Activated CD8-positive, alpha-beta T cell treated with anti-CD3 and anti-CD28 coated beads for 36 hours (primary cell): ENCODE measurements around the gene ABCA12. TPM values are rescaled to one million over a fixed set of nuclear protein-coding genes. Genes with fewer than 3 reads are reported as not detected.

ENCODE experiments used
- ATAC-seq: fragments of 200-7000 bp; cut with Tn5 transposase; one replicate; pipeline ENCODE4 v1.10.0; 2021; ENCODE audit warnings: mild to moderate bottlenecking, moderate library complexity
- CTCF ChIA-PET: fragments of 350-600 bp; sonication (Branson Sonifier 250); formaldehyde crosslinking; loops from one replicate; lab custom pipeline; 2021; ENCODE audit warnings: antibody characterized with exemption; lab: Charles Lee
- POLR2A ChIA-PET: fragments of 350-600 bp; sonication (Branson Sonifier 250); formaldehyde crosslinking; loops from one replicate; lab custom pipeline; 2021; ENCODE audit warnings: antibody characterized with exemption; lab: Charles Lee
- DNase-seq: peaks from one replicate; pipeline ENCODE4 v3.0.0-alpha.2; 2020
- H3K27ac Mint-ChIP-seq: one replicate; pipeline ENCODE4 v1.8.0; 2021; ENCODE audit warnings: mild to moderate bottlenecking, mixed read lengths
- H3K27me3 Mint-ChIP-seq: one replicate; pipeline ENCODE4 v1.8.0; 2021; ENCODE audit warnings: mixed read lengths
- H3K36me3 Mint-ChIP-seq: one replicate; pipeline ENCODE4 v1.8.0; 2021; ENCODE audit warnings: low read depth, mixed read lengths
- H3K4me1 Mint-ChIP-seq: one replicate; pipeline ENCODE4 v1.8.0; 2021; ENCODE audit warnings: low read depth, mixed read lengths
- H3K4me3 Mint-ChIP-seq: one replicate; pipeline ENCODE4 v1.8.0; 2021; ENCODE audit warnings: mild to moderate bottlenecking, moderate library complexity, mixed read lengths
- H3K9me3 Mint-ChIP-seq: one replicate; pipeline ENCODE4 v1.8.0; 2021; ENCODE audit warnings: mixed read lengths
- CTCF ChIP-seq: fragments of 200-600 bp; IDR thresholded peaks from one replicate; pipeline ENCODE4 v1.8.0; 2022; ENCODE audit warnings: antibody characterized with exemption, mild to moderate bottlenecking
- intact Hi-C: fragments of 100-400 bp; cut with micrococcal nuclease; formaldehyde crosslinking; loops from one replicate; pipeline ENCODE4 v1.10.0; 2022
- total RNA-seq, 2 experiments: library from RNA; stranded (reverse); gene quantifications; one replicate each; pipeline ENCODE4 v1.2.3, GENCODE V29; 2021

The ABCA12 gene
- total RNA-seq = not detected

GRCh38 chr2:215138479-215138878, at the start of gene ABCA12:
TSS of gene ABCA12 (minus strand) at chr2:215138626. CDS start at chr2:215138208, 418 bp downstream.
- no peaks in the 10 kb centered on the region for H3K36me3 Mint-ChIP-seq
- no peaks in the 10 kb centered on the region for H3K4me1 Mint-ChIP-seq
- H3K9me3 Mint-ChIP-seq = no peaks in the 10 kb centered on the region
- no peak for DNase-seq
- no peak within 1 kb of the TSS for H3K27ac Mint-ChIP-seq
- no peak for TF ChIP-seq CTCF
- CTCF ChIA-PET = no interaction called here
- ATAC-seq = no peak
- POLR2A ChIA-PET = interaction anchor here (0.7 kb wide), 1 partner anchor 431 kb away, joined by 3 read pairs; no protein-coding TSS in a partner anchor
- H3K4me3 Mint-ChIP-seq = no peak within 1 kb of the TSS
- intact Hi-C loops = no loop called here
- H3K27me3 Mint-ChIP-seq = peaks cover 14% of the 10 kb centered on the region

- H3K4me1 Mint-ChIP-seq = no peaks in the 10 kb centered on the region
- H3K36me3 Mint-ChIP-seq = no peaks in the 10 kb centered on the region
- no peak overlapping the region for H3K27ac Mint-ChIP-seq
- H3K9me3 Mint-ChIP-seq = no peaks in the 10 kb centered on the region
- DNase-seq (no peak), ATAC-seq (no peak)
- H3K27me3 Mint-ChIP-seq = peaks cover 4% of the 10 kb centered on the region
- no peak for TF ChIP-seq CTCF
- ChIA-PET POLR2A (no interaction called here), CTCF (no interaction called here)
- intact Hi-C loops = no loop called here
- H3K4me3 Mint-ChIP-seq = no peak overlapping the region
Measured at GRCh38 chr2:215188078-215188477, 49.7 kb upstream of the ABCA12 start.

- ChIA-PET POLR2A (no interaction called here), CTCF (no interaction called here)
- TF ChIP-seq CTCF = no peak
- Mint-ChIP-seq H3K36me3 (no peaks in the 10 kb centered on the region), H3K27ac (no peak overlapping the region), H3K9me3 (no peaks in the 10 kb centered on the region), H3K27me3 (no peaks in the 10 kb centered on the region), H3K4me1 (no peaks in the 10 kb centered on the region), H3K4me3 (no peak overlapping the region)
- intact Hi-C loops = no loop called here
- ATAC-seq = no peak
- DNase-seq = no peak
Measured at GRCh38 chr2:215186021-215186420, 47.6 kb upstream of the ABCA12 start.

GRCh38 chr2:215178121-215178520, 39.7 kb upstream of the ABCA12 start:
- Mint-ChIP-seq H3K9me3 (peaks cover 2% of the 10 kb centered on the region), H3K4me1 (no peaks in the 10 kb centered on the region), H3K27me3 (no peaks in the 10 kb centered on the region), H3K27ac (no peak overlapping the region), H3K36me3 (no peaks in the 10 kb centered on the region), H3K4me3 (no peak overlapping the region)
- ChIA-PET POLR2A (no interaction called here), CTCF (no interaction called here)
- intact Hi-C loops = no loop called here
- ATAC-seq (no peak), DNase-seq (no peak)
- TF ChIP-seq CTCF = no peak

- ChIA-PET POLR2A (no interaction called here), CTCF (no interaction called here)
- peaks cover 8% of the 10 kb centered on the region for H3K4me1 Mint-ChIP-seq
- TF ChIP-seq CTCF = no peak
- H3K27ac Mint-ChIP-seq = no peak overlapping the region
- no peaks in the 10 kb centered on the region for H3K36me3 Mint-ChIP-seq
- no peaks in the 10 kb centered on the region for H3K9me3 Mint-ChIP-seq
- H3K4me3 Mint-ChIP-seq = no peak overlapping the region
- no peak for ATAC-seq
- intact Hi-C loops = no loop called here
- DNase-seq = no peak
- no peaks in the 10 kb centered on the region for H3K27me3 Mint-ChIP-seq
Measured at GRCh38 chr2:215171796-215172195, 33.4 kb upstream of the ABCA12 start.
